Lung (tissue), 12 donors: ENCODE measurements around the gene SCYGR8. TPM values are rescaled to one million over a fixed set of nuclear protein-coding genes. Genes with fewer than 3 reads are reported as not detected.
"Not testable (repeated sequence)": the region's sequence is repeated elsewhere in the genome, so short reads cannot be mapped to it uniquely, and the experiment has no call there.

ENCODE experiments used
- ATAC-seq: fragments of 200-7000 bp; cut with Tn5 transposase; one replicate; pipeline ENCODE4 v1.9.1; 2020; ENCODE audit warnings: moderate number of reproducible peaks; ENCODE audit not compliant: insufficient read depth, low FRiP score
- DNase-seq, 3 donors: peaks; one replicate each; pipeline ENCODE4 v3.0.0-alpha.2; 2013 to 2017
- H3K27ac ChIP-seq, 2 donors: one replicate each; pipeline ENCODE4 v1.5.1; 2013; ENCODE audit warnings: mild to moderate bottlenecking in 2 of 2, moderate library complexity in 2 of 2, control low read depth in 1 of 2, inconsistent platforms in 1 of 2, low read depth in 1 of 2, low read length in 1 of 2
- H3K27me3 ChIP-seq, 3 donors: one replicate each; pipeline ENCODE4 v1.5.1; 2013; ENCODE audit warnings: low read length in 2 of 3; ENCODE audit not compliant: control insufficient read depth in 3 of 3, insufficient read depth in 3 of 3
- H3K36me3 ChIP-seq, 4 donors: one replicate each; pipeline ENCODE4 v1.5.1; 2013; ENCODE audit warnings: low read length in 4 of 4, mild to moderate bottlenecking in 1 of 4, moderate library complexity in 1 of 4; ENCODE audit not compliant: control insufficient read depth in 4 of 4, insufficient read depth in 4 of 4
- H3K4me1 ChIP-seq, 5 donors: one replicate each; pipeline ENCODE4 v1.5.1; 2013; ENCODE audit warnings: low read length in 5 of 5, mild to moderate bottlenecking in 2 of 5, moderate library complexity in 1 of 5; ENCODE audit not compliant: control insufficient read depth in 5 of 5, insufficient read depth in 5 of 5
- H3K4me3 ChIP-seq: one replicate; pipeline ENCODE4 v1.5.1; 2013; ENCODE audit warnings: mild to moderate bottlenecking, control low read depth, moderate library complexity
- H3K9ac ChIP-seq, 2 donors: one replicate each; pipeline ENCODE4 v1.5.1; 2013; ENCODE audit warnings: low read length in 2 of 2, control low read depth in 1 of 2; ENCODE audit not compliant: insufficient read depth in 1 of 2
- H3K9me3 ChIP-seq, 4 donors: one replicate each; pipeline ENCODE4 v1.5.1; 2013; ENCODE audit warnings: low read length in 3 of 4, mild to moderate bottlenecking in 1 of 4, moderate library complexity in 1 of 4; ENCODE audit not compliant: control insufficient read depth in 4 of 4, insufficient read depth in 3 of 4
- WGBS, 2 donors: extraction: QIAGEN DNeasy Blood & Tissue Kit; methylation state at CpG; one replicate each; pipeline ENCODE4 v1.1.7; 2013; 5-methylcytosine and 5-hydroxymethylcytosine counted together
- polyA plus RNA-seq, 2 donors: library from polyadenylated mRNA; stranded (reverse); fragments of 200-250 nt; gene quantifications; one replicate each; pipeline ENCODE4 v1.2.1, GENCODE V29; 2013
- total RNA-seq, 2 donors: library from RNA; depleted of rRNA in 1 of 2; stranded (reverse); fragments of >200 nt in 1 of 2; gene quantifications; one replicate each; pipeline ENCODE4 v1.2.1, GENCODE V29; 2014 to 2021
- TF ChIP-seq, protein P1 (sequence below): IDR thresholded peaks from 2 replicates; pipeline ENCODE4 v1.5.1; 2012; ENCODE audit warnings: mild to moderate bottlenecking; ENCODE audit errors: control extremely low read depth, extremely low read depth
- donor health status: control.
- donor health status: control.
- donor health status: Bipolar disorder and iron deficiency.
- donor health status: healthy.
- donor health status: DM: yes; HTN: yes; CAD: no.

SCYGR8 gene
- total and polyA plus RNA-seq, 4 donors: not detected

DNA sequence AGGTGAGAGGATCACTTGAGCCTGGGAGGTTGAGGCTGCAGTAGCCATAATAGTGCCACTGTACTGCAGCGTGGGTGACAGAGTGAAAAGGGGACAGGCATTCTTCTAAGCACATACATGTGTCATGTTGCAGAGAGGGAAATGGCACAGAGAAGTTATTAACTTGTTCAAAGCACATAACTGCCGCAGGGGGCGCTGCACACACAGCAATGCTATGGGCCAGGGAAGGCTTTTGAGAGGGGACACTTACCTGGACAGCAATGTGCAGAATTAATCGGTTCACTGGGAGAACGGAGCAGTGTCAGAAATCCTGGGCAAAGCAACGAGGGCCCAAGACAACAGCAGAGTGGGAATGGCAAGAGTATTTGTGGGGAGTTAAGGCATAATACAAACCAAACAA is 2.4 kb downstream of the SCYGR8 start:
- Histone ChIP-seq H3K9ac (no peak overlapping the region), H3K27ac (no peak overlapping the region), H3K4me3 (no peak overlapping the region), H3K27me3 (no peaks in the 10 kb centered on the region), H3K9me3 (no peaks in the 10 kb centered on the region), H3K4me1 (no peaks in the 10 kb centered on the region), H3K36me3 (no peaks in the 10 kb centered on the region)
- TF ChIP-seq, protein P1, sequence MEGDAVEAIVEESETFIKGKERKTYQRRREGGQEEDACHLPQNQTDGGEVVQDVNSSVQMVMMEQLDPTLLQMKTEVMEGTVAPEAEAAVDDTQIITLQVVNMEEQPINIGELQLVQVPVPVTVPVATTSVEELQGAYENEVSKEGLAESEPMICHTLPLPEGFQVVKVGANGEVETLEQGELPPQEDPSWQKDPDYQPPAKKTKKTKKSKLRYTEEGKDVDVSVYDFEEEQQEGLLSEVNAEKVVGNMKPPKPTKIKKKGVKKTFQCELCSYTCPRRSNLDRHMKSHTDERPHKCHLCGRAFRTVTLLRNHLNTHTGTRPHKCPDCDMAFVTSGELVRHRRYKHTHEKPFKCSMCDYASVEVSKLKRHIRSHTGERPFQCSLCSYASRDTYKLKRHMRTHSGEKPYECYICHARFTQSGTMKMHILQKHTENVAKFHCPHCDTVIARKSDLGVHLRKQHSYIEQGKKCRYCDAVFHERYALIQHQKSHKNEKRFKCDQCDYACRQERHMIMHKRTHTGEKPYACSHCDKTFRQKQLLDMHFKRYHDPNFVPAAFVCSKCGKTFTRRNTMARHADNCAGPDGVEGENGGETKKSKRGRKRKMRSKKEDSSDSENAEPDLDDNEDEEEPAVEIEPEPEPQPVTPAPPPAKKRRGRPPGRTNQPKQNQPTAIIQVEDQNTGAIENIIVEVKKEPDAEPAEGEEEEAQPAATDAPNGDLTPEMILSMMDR: no peak
- no peak for ATAC-seq
- 71 to 82% methylated on average over 6 of the region's 6 CpGs for WGBS, 2 donors
- no peak for DNase-seq

DNA sequence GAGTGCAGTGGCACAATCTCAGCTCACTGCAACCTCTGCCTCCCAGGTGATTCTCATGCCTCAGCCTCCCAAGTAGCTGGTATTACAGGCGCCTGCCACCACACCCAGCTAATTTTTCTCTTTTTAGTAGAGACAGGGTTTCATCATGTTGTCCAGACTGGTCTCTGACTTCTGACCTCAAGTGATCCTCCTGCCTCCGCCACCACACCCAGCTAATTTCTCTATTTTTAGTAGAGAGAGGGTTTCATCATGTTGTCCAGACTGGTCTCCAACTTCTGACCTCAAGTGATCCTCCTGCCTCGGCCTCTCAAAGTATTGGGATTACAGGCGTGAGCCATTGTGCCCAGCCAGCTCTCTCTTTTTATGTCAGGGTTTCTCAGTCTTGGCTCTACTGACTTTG is 10.6 kb downstream of the SCYGR8 start:
- not testable (repeated sequence) for H3K9me3 ChIP-seq, H3K4me1 ChIP-seq, DNase-seq, H3K36me3 ChIP-seq, H3K9ac ChIP-seq, H3K4me3 ChIP-seq, H3K27me3 ChIP-seq, ATAC-seq, H3K27ac ChIP-seq
- 68 to 81% methylated on average over 4 of the region's 4 CpGs for WGBS, 2 donors

DNA sequence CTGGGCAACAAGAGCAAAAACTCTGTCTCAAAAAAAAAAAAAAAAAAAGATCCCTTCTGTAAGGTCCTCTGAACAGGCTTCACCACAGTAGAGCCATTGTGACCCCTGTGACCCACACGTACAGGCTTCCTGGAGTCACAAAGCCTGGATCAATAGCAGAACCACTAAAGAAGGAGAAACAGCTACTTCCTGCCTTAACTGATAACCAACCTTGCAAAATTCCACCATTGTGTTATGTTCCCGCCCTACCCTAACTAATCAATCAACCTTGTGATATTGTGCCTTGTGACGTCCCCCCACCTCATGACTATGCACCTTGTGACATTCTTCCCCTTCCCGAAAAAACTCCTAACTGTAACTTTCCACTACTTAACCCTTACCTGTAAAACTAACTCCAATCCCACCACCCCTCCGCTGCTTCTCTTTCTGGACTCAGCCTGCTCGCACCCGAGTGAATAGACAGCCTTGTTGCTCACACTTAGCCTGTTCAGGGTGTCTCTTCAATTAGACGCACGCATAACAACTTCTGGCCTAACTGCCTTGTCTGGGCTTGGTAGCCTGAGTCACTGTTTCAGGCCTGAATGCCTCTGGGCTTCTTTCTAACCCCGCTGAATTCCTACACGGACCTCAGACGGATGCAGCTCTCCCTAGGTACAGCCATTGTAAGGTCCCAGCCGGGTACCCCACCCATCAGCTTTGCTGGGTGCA is 13.9 kb downstream of the SCYGR8 start:
- H3K9ac ChIP-seq: no peak overlapping the region
- ATAC-seq (no peak), DNase-seq (no peak)
- H3K27ac ChIP-seq: no peak overlapping the region
- H3K36me3 ChIP-seq: no peaks in the 10 kb centered on the region
- H3K27me3 ChIP-seq: no peaks in the 10 kb centered on the region
- no peaks in the 10 kb centered on the region for H3K9me3 ChIP-seq
- no peak overlapping the region for H3K4me3 ChIP-seq
- 73 to 74% methylated on average over 13 of the region's 13 CpGs for WGBS, 2 donors
- peaks cover 0 to 6% (median 0%) of the 10 kb centered on the region in 5 donors for H3K4me1 ChIP-seq
- TF ChIP-seq, protein P1: no peak

DNA sequence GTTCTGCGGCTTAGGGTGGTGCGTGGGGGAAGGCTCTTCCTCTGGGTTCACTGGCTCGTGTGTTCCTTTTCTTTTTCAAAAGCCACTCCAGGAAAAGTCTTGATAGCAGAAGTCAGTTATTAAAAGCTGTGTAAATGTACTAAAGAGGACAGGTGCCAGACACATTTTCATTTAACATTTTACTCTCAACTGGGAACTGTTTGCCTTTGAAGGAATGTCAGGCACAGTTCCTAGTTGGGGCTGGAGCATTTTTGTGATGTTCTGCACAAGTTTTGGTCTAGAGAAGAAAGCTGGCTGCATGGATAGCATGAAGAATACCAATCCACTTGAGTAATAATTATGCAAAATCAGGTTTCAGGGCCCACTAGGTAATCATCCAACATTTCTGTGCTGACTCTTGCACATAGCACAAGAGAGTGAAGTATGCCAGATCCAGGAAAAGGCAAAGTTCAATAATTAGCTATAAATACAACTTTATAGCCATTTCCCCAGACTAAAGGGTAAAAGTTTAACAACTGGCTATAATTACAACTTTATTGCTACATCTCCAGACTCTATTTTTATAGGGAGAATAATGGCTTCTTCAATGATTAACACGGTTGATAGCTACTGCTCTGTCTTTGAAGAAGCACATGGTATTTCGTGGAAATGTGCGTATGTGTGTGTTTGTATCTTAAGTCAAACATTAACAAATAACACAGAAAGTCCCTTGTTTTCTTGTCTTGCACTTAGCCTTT is 16.2 kb downstream of the SCYGR8 start:
- Histone ChIP-seq H3K9me3 (no peaks in the 10 kb centered on the region), H3K4me1 (peaks cover 0 to 9% (median 0%) of the 10 kb centered on the region in 5 donors), H3K27me3 (no peaks in the 10 kb centered on the region), H3K36me3 (no peaks in the 10 kb centered on the region), H3K4me3 (no peak overlapping the region), H3K9ac (peak overlapping the region in 1 of 2 donors; percentile 23), H3K27ac (no peak overlapping the region)
- ATAC-seq (no peak), DNase-seq (peak in 2 of 3 donors; percentile 34 to 59)
- WGBS, 2 donors: 64 to 76% methylated on average over 6 of the region's 6 CpGs
- TF ChIP-seq, protein P1: no peak
